Endothelial cell of umbilical vein (primary cell): Measurements from ENCODE around the gene S100A4. TPM values are rescaled to one million over a fixed set of nuclear protein-coding genes. Genes with fewer than 3 reads are reported as not detected.

Source experiments
- BruUV-seq: library from RNA; stranded (reverse); fragments of 400-500 nt; replicated peaks from 2 replicates; lab custom pipeline; 2021; lab: Mats Ljungman, UMichigan
- CTCF ChIA-PET: fragments of 300-600, 350-600 bp; sonication (Branson Sonifier 250); formaldehyde crosslinking; loops from one replicate; lab custom pipeline; 2021; ENCODE audit warnings: antibody characterized with exemption, inconsistent platforms; lab: Charles Lee
- POLR2A ChIA-PET: fragments of 300-600, 350-600 bp; sonication (Branson Sonifier 250); formaldehyde crosslinking; loops from one replicate; lab custom pipeline; 2021; ENCODE audit warnings: antibody characterized with exemption, inconsistent platforms; lab: Charles Lee
- DNase-seq: peaks from one replicate; pipeline ENCODE4 v3.0.0-alpha.2; 2011; ENCODE audit warnings: low read depth, low spot score
- FAIRE-seq: peaks from 2 replicates; lab custom pipeline; 2011; peaks lifted over from hg19 to GRCh38; lab: Jason Lieb, UNC
- H2AFZ ChIP-seq: 2 replicates; pipeline ENCODE4 v1.6.0; 2012; ENCODE audit warnings: low read depth, low read length, control low read depth, inconsistent platforms
- H3K27ac ChIP-seq: 2 replicates; pipeline ENCODE4 v1.5.1; 2011; ENCODE audit warnings: low read depth, mild to moderate bottlenecking, control low read depth, low read length, moderate library complexity; ENCODE audit not compliant: insufficient read depth
- H3K27me3 ChIP-seq, 2 experiments: 2 replicates each; pipeline versions ENCODE4 v1.6.0 to v1.6.1; 2011; ENCODE audit warnings: low read length in 2 of 2, mixed read lengths in 1 of 2; ENCODE audit not compliant: control insufficient read depth in 2 of 2, insufficient read depth in 2 of 2
- H3K36me3 ChIP-seq, 2 experiments: 2 replicates in 1 of 2; 3 replicates in 1 of 2; pipeline ENCODE4 v1.5.1; 2011; ENCODE audit warnings: low read length in 2 of 2, mild to moderate bottlenecking in 1 of 2, moderate library complexity in 1 of 2; ENCODE audit not compliant: control insufficient read depth in 2 of 2, insufficient read depth in 2 of 2; ENCODE audit errors: extremely low read depth in 1 of 2
- H3K4me1 ChIP-seq: 3 replicates; pipeline ENCODE4 v1.5.1; 2011; ENCODE audit warnings: mild to moderate bottlenecking, low read length; ENCODE audit not compliant: control insufficient read depth, insufficient read depth; ENCODE audit errors: extremely low read depth
- H3K4me2 ChIP-seq: 2 replicates; pipeline ENCODE4 v1.6.1; 2011; ENCODE audit warnings: low read length, control low read depth, mixed read lengths; ENCODE audit not compliant: insufficient read depth
- H3K4me3 ChIP-seq, 3 experiments: fragments of 200-600 bp in 1 of 3; sonication (generic), shearing (Covaris generic) in 1 of 3; replicated peaks in 1 of 3; 2 replicates each; pipeline ENCODE4 v1.5.1; 2011 to 2016; ENCODE audit warnings: control low read depth in 3 of 3, low read length in 3 of 3, mild to moderate bottlenecking in 2 of 3, inconsistent platforms in 1 of 3, low read depth in 1 of 3, moderate library complexity in 1 of 3; ENCODE audit not compliant: insufficient read depth in 1 of 3
- H3K79me2 ChIP-seq: 2 replicates; pipeline ENCODE4 v1.6.0; 2012; ENCODE audit warnings: low read length, inconsistent platforms; ENCODE audit not compliant: control insufficient read depth, insufficient read depth
- H3K9ac ChIP-seq: replicated peaks from 2 replicates; pipeline ENCODE3; 2011; ENCODE audit warnings: low read length, control low read depth; ENCODE audit not compliant: insufficient read depth; ENCODE audit errors: extremely low read depth
- H3K9me1 ChIP-seq: replicated peaks from 3 replicates; pipeline ENCODE4 v1.6.0; 2011; ENCODE audit warnings: mild to moderate bottlenecking, low read length; ENCODE audit not compliant: control insufficient read depth, insufficient read depth; ENCODE audit errors: extremely low read depth
- H3K9me3 ChIP-seq: replicated peaks from 2 replicates; pipeline ENCODE4 v1.5.1; 2012; ENCODE audit warnings: low read length, inconsistent platforms; ENCODE audit not compliant: control insufficient read depth, insufficient read depth
- H4K20me1 ChIP-seq: replicated peaks from 2 replicates; pipeline ENCODE3; 2011; ENCODE audit warnings: mild to moderate bottlenecking, low read length; ENCODE audit not compliant: control insufficient read depth, insufficient read depth; ENCODE audit errors: extremely low read depth
- FOS ChIP-seq: IDR thresholded peaks from 2 replicates; pipeline ENCODE4 v1.6.1; 2011; ENCODE audit warnings: mild to moderate bottlenecking, low read length, moderate library complexity, borderline replicate concordance; ENCODE audit not compliant: insufficient read depth
- JUN ChIP-seq: IDR thresholded peaks from 2 replicates; pipeline ENCODE4 v1.6.1; 2011; ENCODE audit warnings: borderline replicate concordance, low read depth; ENCODE audit not compliant: insufficient read length, insufficient read depth
- MYC ChIP-seq: IDR thresholded peaks from one replicate; pipeline ENCODE4 v1.6.1; 2011; ENCODE audit warnings: mild to moderate bottlenecking, low read depth, low read length
- POLR2A ChIP-seq: IDR thresholded peaks from 2 replicates; pipeline ENCODE4 v1.6.1; 2012; ENCODE audit warnings: low read depth, mild to moderate bottlenecking, control low read depth, low read length
- POLR2AphosphoS5 ChIP-seq: IDR thresholded peaks from 2 replicates; pipeline ENCODE4 v1.6.1; 2012; ENCODE audit warnings: low read depth, mild to moderate bottlenecking, control low read depth, low read length, moderate library complexity; ENCODE audit not compliant: insufficient read depth
- dilution Hi-C: fragments of 300-500 bp; cut with MboI; formaldehyde crosslinking; loops from one replicate; pipeline ENCODE4 v1.15.0; 2019; ENCODE audit warnings: low sequenced_read_pairs; ENCODE audit not compliant: extremely low pct_ligation_motif_present
- intact Hi-C: fragments of 100-400 bp; cut with micrococcal nuclease; formaldehyde crosslinking; loops from one replicate; pipeline ENCODE4 v1.10.0; 2022
- polyA plus RNA-seq, 4 experiments: library from polyadenylated mRNA; depleted of rRNA in 3 of 4; stranded (reverse) in 3 of 4; unstranded in 1 of 4; fragments of >200 nt; gene quantifications; 2 replicates each; pipeline versions ENCODE4 v1.2.1 to v1.2.3, GENCODE V29; 2011 to 2012; ENCODE audit warnings: missing spikeins in 1 of 4
- total RNA-seq: library from RNA; stranded (reverse); gene quantifications from 2 replicates; pipeline ENCODE4 v1.2.3, GENCODE V29; 2021
- TF ChIP-seq, protein P1 (sequence below), 2 donors: IDR thresholded peaks; 1 replicate in 1 of 2; 2 replicates in 1 of 2; pipeline ENCODE4 v1.5.1; 2011; ENCODE audit warnings: low read length in 2 of 2, mild to moderate bottlenecking in 2 of 2, moderate library complexity in 2 of 2, control low read depth in 1 of 2, inconsistent platforms in 1 of 2, low read depth in 1 of 2; ENCODE audit not compliant: insufficient read depth in 1 of 2; ENCODE audit errors: extremely low read depth in 1 of 2

Gene S100A4
- total and polyA plus RNA-seq, 2 donors (not counting 3 experiments of a cell fraction or from before 2014, with no cell fraction given): 1.1 TPM; not detected in 1

- H3K4me3 ChIP-seq: no peak overlapping the region
- no peaks in the 10 kb centered on the region for H3K9me3 ChIP-seq
- no peaks in the 10 kb centered on the region for H3K9me1 ChIP-seq
- no peaks in the 10 kb centered on the region for H4K20me1 ChIP-seq
- peaks cover 34% of the 10 kb centered on the region for H3K4me1 ChIP-seq
- intact Hi-C loops: loop anchor here (1.0 kb wide), 2 partner anchors 17 to 42 kb away; partner anchors contain the start of gene S100A3
- POLR2A ChIA-PET: interaction anchor here (0.5 to 2.2 kb wide), 8 partner anchors 22 to 67 kb away, joined by 3 to 32 read pairs (median 4); partner anchors contain the start of genes CHTOP, S100A13 and S100A6
- no peaks in the 10 kb centered on the region for H3K27me3 ChIP-seq
- no peak overlapping the region for H3K4me2 ChIP-seq
- CTCF ChIA-PET: interaction anchor here (0.8 to 1.8 kb wide), 11 partner anchors 12 to 72 kb away, joined by 3 to 48 read pairs (median 7); partner anchors contain the start of genes CHTOP, S100A13 and S100A6
- H2AFZ ChIP-seq: no peak overlapping the region
- dilution Hi-C loops: no loop called here
- H3K36me3 ChIP-seq: no peaks in the 10 kb centered on the region
- BruUV-seq: TSS peak; percentile 90
- TF ChIP-seq POLR2A (no peak), POLR2AphosphoS5 (peak; percentile 99), FOS (peak; percentile 100), MYC (peak; percentile 3), JUN (peak; percentile 96)
- TF ChIP-seq, protein P1, sequence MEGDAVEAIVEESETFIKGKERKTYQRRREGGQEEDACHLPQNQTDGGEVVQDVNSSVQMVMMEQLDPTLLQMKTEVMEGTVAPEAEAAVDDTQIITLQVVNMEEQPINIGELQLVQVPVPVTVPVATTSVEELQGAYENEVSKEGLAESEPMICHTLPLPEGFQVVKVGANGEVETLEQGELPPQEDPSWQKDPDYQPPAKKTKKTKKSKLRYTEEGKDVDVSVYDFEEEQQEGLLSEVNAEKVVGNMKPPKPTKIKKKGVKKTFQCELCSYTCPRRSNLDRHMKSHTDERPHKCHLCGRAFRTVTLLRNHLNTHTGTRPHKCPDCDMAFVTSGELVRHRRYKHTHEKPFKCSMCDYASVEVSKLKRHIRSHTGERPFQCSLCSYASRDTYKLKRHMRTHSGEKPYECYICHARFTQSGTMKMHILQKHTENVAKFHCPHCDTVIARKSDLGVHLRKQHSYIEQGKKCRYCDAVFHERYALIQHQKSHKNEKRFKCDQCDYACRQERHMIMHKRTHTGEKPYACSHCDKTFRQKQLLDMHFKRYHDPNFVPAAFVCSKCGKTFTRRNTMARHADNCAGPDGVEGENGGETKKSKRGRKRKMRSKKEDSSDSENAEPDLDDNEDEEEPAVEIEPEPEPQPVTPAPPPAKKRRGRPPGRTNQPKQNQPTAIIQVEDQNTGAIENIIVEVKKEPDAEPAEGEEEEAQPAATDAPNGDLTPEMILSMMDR (IDR thresholded peaks at IDR 0.05; ENCODE audit: extremely low read depth in 1 of 2, insufficient read depth in 1 of 2, low read depth in 1 of 2, low read length in 2 of 2): no peak
- peak overlapping the region; percentile 99 for H3K27ac ChIP-seq
- H3K9ac ChIP-seq: peak overlapping the region; percentile 91
- H3K79me2 ChIP-seq: no peaks in the 10 kb centered on the region
- FAIRE-seq (peak; percentile 97), DNase-seq (peak; percentile 96)
These were observed 21.1 kb upstream of the S100A4 start for GRCh38 chr1:153566414-153567371.
